HepG2 (cell line): Measurements from ENCODE around the gene ZC3H14. TPM values are rescaled to one million over a fixed set of nuclear protein-coding genes. Genes with fewer than 3 reads are reported as not detected.
A peak's percentile ranks its signal among the peaks of the same experiment; 100 is the strongest.

Experiments
- ARNT2 ChIP-seq: sonication (generic); formaldehyde crosslinking; IDR thresholded peaks from 2 replicates; pipeline ENCODE4 v1.8.0; 2022; ENCODE audit warnings: mild to moderate bottlenecking, low read depth, missing genetic modification reagents, moderate library complexity
- CREM ChIP-seq, 2 experiments: sonication (generic) in 1 of 2; formaldehyde crosslinking in 1 of 2; IDR thresholded peaks; 2 replicates each; pipeline versions ENCODE4 v1.4.0 to v1.6.1; 2016 to 2020; ENCODE audit warnings: antibody characterized with exemption in 1 of 2, mild to moderate bottlenecking in 1 of 2, missing genetic modification reagents in 1 of 2
- CSRNP2 ChIP-seq: sonication (generic); formaldehyde crosslinking; conservative IDR thresholded peaks from 2 replicates; pipeline ENCODE4 v1.8.0; 2022; ENCODE audit warnings: low read depth, missing genetic modification reagents
- FOXK2 ChIP-seq: fragments of 450-650 bp; IDR thresholded peaks from 2 replicates; pipeline ENCODE4 v1.6.1; 2016
- FOXP4 ChIP-seq: sonication (generic); formaldehyde crosslinking; IDR thresholded peaks from 2 replicates; pipeline ENCODE4 v1.4.0; 2020; ENCODE audit warnings: missing genetic modification reagents
- HOXA3 ChIP-seq: sonication (generic); formaldehyde crosslinking; IDR thresholded peaks from 2 replicates; pipeline ENCODE4 v1.5.0; 2020; ENCODE audit warnings: missing genetic modification reagents
- IRX3 ChIP-seq: sonication (generic); formaldehyde crosslinking; IDR thresholded peaks from 2 replicates; pipeline ENCODE4 v1.8.1; 2023; ENCODE audit warnings: mild to moderate bottlenecking, low read depth, missing genetic modification reagents, borderline replicate concordance
- KAT8 ChIP-seq: IDR thresholded peaks from 2 replicates; pipeline ENCODE4 v1.6.1; 2016; ENCODE audit warnings: missing genetic modification reagents, missing compliant biosample characterization
- MAZ ChIP-seq, 2 experiments: sonication (generic) in 1 of 2; formaldehyde crosslinking in 1 of 2; IDR thresholded peaks; 2 replicates each; pipeline versions ENCODE4 v1.5.0 to v1.6.1; 2012 to 2020; ENCODE audit warnings: low read depth in 2 of 2, mild to moderate bottlenecking in 2 of 2, borderline replicate concordance in 1 of 2, improper control_type of control experiment in 1 of 2, low read length in 1 of 2, missing genetic modification reagents in 1 of 2, moderate library complexity in 1 of 2
- MXI1 ChIP-seq: IDR thresholded peaks from 3 replicates; pipeline ENCODE4 v1.6.1; 2012; ENCODE audit warnings: low read depth, low read length, inconsistent platforms, borderline replicate concordance
- NFAT5 ChIP-seq: sonication (generic); formaldehyde crosslinking; IDR thresholded peaks from 2 replicates; pipeline ENCODE4 v1.4.0; 2020; ENCODE audit warnings: missing genetic modification reagents
- NFIB ChIP-seq: sonication (generic); formaldehyde crosslinking; IDR thresholded peaks from 2 replicates; pipeline ENCODE4 v1.9.0; 2021; ENCODE audit warnings: missing genetic modification reagents, mild to moderate bottlenecking, borderline replicate concordance
- NR2F6 ChIP-seq, 2 experiments: IDR thresholded peaks; 2 replicates each; pipeline ENCODE4 v1.6.1; 2016; ENCODE audit warnings: antibody characterized with exemption in 1 of 2, mild to moderate bottlenecking in 1 of 2
- RCOR2 ChIP-seq: IDR thresholded peaks from 2 replicates; pipeline ENCODE4 v1.6.1; 2016; ENCODE audit warnings: missing biosample characterization, missing genetic modification reagents
- RFX1 ChIP-seq: fragments of 450-650 bp; IDR thresholded peaks from 2 replicates; pipeline ENCODE4 v1.6.1; 2017
- SALL1 ChIP-seq: sonication (generic); formaldehyde crosslinking; IDR thresholded peaks from 2 replicates; pipeline ENCODE4 v1.8.0; 2022; ENCODE audit warnings: mild to moderate bottlenecking, missing genetic modification reagents
- SKI ChIP-seq: fragments of 450-650 bp; IDR thresholded peaks from one replicate; pipeline ENCODE4 v1.6.1; 2018; ENCODE audit warnings: mild to moderate bottlenecking; ENCODE audit not compliant: partially characterized antibody
- TBX3 ChIP-seq: fragments of 450-650 bp; IDR thresholded peaks from 2 replicates; pipeline ENCODE4 v1.6.1; 2017; ENCODE audit warnings: antibody characterized with exemption, mild to moderate bottlenecking, inconsistent platforms, borderline replicate concordance
- ZNF207 ChIP-seq: fragments of 450-650 bp; IDR thresholded peaks from 2 replicates; pipeline ENCODE4 v1.6.1; 2016; ENCODE audit warnings: antibody characterized with exemption, borderline replicate concordance
- ZNF224 ChIP-seq: sonication (generic); formaldehyde crosslinking; IDR thresholded peaks from 2 replicates; pipeline ENCODE4 v1.5.0; 2020; ENCODE audit warnings: mild to moderate bottlenecking, missing genetic modification reagents
- ZNF234 ChIP-seq: sonication (generic); formaldehyde crosslinking; conservative IDR thresholded peaks from 2 replicates; pipeline ENCODE4 v1.5.1; 2020; ENCODE audit warnings: mild to moderate bottlenecking, missing genetic modification reagents
- ZNF761 ChIP-seq: sonication (generic); formaldehyde crosslinking; conservative IDR thresholded peaks from 2 replicates; pipeline ENCODE4 v1.4.0; 2020; ENCODE audit warnings: mild to moderate bottlenecking, missing genetic modification reagents
- ZNF83 ChIP-seq: sonication (generic); formaldehyde crosslinking; IDR thresholded peaks from 2 replicates; pipeline ENCODE4 v1.4.0; 2020; ENCODE audit warnings: missing genetic modification reagents, mild to moderate bottlenecking, borderline replicate concordance
- polyA plus RNA-seq, 8 experiments: library from polyadenylated mRNA; depleted of rRNA in 3 of 8; stranded (reverse) in 7 of 8; unstranded in 1 of 8; fragments of >200 nt; fragmentation: Illumina TruSeq in 4 of 8; extraction: Trizol in 4 of 8; gene quantifications; 2 replicates each; pipeline versions ENCODE4 v1.2.1 to v1.2.3, GENCODE V29; 2011 to 2016; ENCODE audit warnings: low read depth in 4 of 8, missing spikeins in 1 of 8, mixed read lengths in 1 of 8; ENCODE audit not compliant: insufficient read depth in 1 of 8
- total RNA-seq, 5 experiments: library from RNA; depleted of rRNA; stranded (reverse); fragments of >200 nt; fragmentation: Illumina TruSeq; extraction: Trizol; gene quantifications; 2 replicates each; pipeline ENCODE4 v1.2.3, GENCODE V29; 2016; ENCODE audit warnings: low read depth in 1 of 5

ZC3H14 gene
- total and polyA plus RNA-seq, 2 of the 13 experiments (the other 11 are each of a cell fraction or from before 2014, with no cell fraction given) = 65.1 to 67.5 TPM

GRCh38 chr14:88613552-88614010, 50.7 kb downstream of the ZC3H14 start (continued):
- TF ChIP-seq NFAT5 (CRISPR knock-in tag) (no peak), MAZ (IDR thresholded peaks at IDR 0.05; ENCODE audit: borderline replicate concordance, low read depth, low read length) (no peak), MAZ (CRISPR knock-in tag; IDR thresholded peaks at IDR 0.05; ENCODE audit: low read depth) (no peak), SKI (no peak), CREM (IDR thresholded peaks at IDR 0.05) (peak; percentile 38), CREM (CRISPR knock-in tag; IDR thresholded peaks at IDR 0.05) (no peak), CSRNP2 (CRISPR knock-in tag) (no peak), FOXK2 (peak; percentile 70), ARNT2 (CRISPR knock-in tag) (no peak), RCOR2 (0 out of 2 replicates have a peak, but pooled peaks have one; percentile 53), IRX3 (CRISPR knock-in tag) (no peak), TBX3 (peak; percentile 94), ZNF761 (CRISPR knock-in tag) (no peak), HOXA3 (CRISPR knock-in tag) (peak; percentile 49; the same call in 1 of the 2 replicates), FOXP4 (CRISPR knock-in tag) (peak; percentile 54; the same call in 1 of the 2 replicates), KAT8 (no peak), ZNF207 (no peak), ZNF224 (CRISPR knock-in tag) (no peak), ZNF234 (CRISPR knock-in tag) (no peak), MXI1 (no peak; the same call in 2 of the 3 replicates), SALL1 (CRISPR knock-in tag) (peak; percentile 64; the same call in 1 of the 2 replicates), NR2F6 (IDR thresholded peaks at IDR 0.05) (peak; percentile 59; the same call in 1 of the 2 replicates), NR2F6 (CRISPR knock-in tag; IDR thresholded peaks at IDR 0.05) (peak; percentile 78), NFIB (no peak), RFX1 (no peak), ZNF83 (CRISPR knock-in tag) (no peak)
